ENCODE measurements around the gene PARP16.

Gene PARP16

GRCh38 chr15:65311760-65312159, 25.1 kb upstream of the PARP16 start:
- no peak for DNase-seq

- DNase-seq, result no peak
These were observed 23.9 kb upstream of the PARP16 start for GRCh38 chr15:65310431-65311137.

GRCh38 chr15:65309882-65310418, 23.3 kb upstream of the PARP16 start:
- DNase-seq, result no peak

GRCh38 chr15:65307978-65308377, 21.3 kb upstream of the PARP16 start:
- DNase-seq, result no peak

- no peak for DNase-seq
These were observed 19.9 kb upstream of the PARP16 start for GRCh38 chr15:65306551-65306950.

DNA sequence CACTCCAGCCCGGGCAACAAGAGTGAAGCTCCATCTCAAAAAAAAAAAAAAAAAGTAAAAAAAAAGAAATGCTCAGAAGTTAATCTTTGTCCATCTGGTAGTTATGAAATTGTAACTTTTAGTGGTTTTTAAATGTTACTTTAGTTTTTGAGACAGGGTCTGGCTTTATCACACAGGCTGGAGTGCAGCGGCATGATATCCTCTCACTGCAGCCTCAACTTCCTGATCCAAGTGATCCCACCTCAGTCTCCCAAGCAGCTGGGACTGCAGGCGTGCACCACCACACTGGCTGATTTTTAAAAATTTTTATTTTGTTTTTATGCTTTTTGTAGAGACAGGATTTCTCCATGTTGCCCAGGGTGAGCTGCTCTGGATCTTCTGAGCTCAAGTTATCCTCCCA, 19.1 kb upstream of the PARP16 start:
- DNase-seq, result no peak

GRCh38 chr15:65305150-65305758, 18.6 kb upstream of the PARP16 start:
- no peak for DNase-seq

DNA sequence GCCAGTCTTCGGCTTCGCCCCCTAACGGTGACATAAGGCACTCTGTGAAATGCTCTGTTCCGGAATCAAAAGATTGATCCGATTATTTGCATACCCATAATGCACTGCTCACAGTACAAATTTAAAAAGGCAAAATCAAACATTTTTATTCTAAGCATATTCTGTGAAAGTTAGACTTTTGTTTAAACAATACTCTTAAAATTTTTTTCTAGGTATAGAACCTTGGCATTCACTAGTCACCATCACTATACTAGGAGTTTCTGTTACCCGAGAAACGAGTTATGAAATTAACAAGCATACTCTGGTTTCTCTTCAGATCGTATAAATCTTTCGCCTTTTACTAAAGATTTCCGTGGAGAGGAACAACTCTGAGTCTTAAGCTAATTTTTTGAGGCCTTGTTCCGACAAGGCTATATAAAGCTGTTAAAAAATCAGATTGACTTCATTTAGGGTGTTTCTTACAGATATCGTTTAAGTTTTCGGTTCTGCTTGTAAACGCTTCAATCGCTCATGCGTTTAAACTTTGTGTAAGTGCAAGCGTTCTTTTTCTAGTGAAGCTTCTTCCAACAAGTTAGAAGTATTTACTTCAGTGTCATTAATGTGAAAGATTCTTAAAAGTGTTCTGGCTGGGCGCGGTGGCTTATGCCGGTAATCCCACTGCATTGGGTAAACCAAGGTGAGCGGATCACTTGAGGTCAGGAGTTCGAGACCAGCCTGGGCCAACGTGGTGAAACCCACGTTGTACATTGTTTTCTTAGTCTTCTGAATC, 17.9 kb upstream of the PARP16 start, which contains the start of gene RNU5B-1:
Gene RNU5B-1 (plus strand): TSS at position 297 of the 769 bp plus-strand sequence.
- DNase-seq, result peak; percentile 37 to 85

DNA sequence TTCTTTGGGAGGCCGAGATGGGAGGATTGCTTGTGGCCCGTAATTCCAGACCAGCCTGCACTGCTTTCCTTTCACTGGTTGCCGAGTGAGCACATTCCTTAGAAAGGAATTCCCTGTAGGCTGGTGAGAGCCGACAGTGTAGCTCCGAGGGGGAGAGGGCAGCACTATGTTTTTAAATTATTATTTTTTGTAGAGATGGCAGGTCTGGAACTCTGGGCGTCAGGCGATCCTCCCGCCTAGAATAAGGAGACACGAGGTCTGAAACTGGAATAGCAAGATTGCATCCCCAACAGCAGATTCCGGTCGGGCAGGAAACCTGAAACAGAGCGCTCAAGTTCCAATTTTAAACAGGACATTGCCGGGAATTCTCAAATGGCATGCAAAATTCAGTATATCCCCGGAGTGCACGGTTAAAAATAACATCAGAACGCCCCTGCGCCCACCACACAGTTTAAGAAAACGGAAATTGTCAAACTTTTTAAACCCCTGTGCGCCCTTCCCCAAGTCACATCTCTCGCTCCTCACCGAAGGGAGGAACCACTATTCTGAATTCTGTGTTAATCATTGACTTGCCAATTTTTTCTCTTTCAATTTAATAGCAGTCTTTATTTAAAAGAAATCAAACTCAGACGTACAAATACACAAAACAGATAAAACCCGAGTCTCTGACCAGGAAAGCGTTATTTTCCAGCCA, 17.2 kb upstream of the PARP16 start:
- no peak for DNase-seq

DNA sequence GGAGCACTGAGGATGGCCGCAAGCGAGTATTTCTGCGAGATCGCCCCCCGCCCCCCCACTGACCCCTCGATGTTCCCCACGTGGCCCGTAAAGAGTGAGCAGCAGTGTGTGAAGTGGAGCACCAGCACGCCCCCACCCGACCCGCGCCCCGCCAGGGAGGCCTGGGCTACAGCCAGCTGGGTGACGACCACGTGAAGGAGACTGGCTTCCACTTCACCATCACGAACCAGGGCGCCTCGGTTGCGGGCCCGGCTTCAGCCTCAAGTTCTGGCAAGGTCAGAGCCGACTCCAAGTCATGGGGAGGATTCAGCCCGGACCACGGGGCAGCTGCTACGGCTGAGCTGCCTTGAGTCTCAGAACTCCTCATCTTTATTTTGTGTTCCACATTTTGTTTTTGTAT, 15.4 kb upstream of the PARP16 start:
- no peak for DNase-seq

DNA sequence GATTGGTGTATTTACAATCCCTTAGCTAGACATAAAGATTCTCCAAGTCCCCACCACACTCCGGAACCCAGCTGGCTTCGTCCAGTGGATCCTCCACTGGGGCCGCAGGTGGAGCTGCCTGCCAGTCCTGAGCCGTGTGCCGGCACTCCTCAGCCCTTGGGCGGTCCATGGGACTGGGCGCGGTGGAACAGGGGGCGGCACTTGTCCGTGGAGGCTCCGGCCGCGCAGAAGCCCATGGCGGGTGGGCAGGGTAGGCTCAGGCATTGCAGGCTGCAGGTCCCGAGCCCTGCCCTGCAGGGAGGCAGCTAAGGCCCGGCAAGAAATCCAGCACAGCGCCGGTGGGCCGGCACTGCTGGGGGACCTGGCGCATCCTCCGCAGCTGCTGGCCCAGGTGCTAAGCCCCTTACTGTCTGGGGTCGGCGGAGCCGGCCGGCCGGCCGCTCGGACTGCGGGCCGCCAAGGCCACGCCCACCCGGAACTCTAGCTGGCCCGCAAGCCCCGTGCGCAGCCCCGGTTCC, 14.3 kb upstream of the PARP16 start:
- DNase-seq, result no peak

- DNase-seq, result no peak
These were observed 12.0 kb upstream of the PARP16 start for GRCh38 chr15:65298731-65299130.

DNA sequence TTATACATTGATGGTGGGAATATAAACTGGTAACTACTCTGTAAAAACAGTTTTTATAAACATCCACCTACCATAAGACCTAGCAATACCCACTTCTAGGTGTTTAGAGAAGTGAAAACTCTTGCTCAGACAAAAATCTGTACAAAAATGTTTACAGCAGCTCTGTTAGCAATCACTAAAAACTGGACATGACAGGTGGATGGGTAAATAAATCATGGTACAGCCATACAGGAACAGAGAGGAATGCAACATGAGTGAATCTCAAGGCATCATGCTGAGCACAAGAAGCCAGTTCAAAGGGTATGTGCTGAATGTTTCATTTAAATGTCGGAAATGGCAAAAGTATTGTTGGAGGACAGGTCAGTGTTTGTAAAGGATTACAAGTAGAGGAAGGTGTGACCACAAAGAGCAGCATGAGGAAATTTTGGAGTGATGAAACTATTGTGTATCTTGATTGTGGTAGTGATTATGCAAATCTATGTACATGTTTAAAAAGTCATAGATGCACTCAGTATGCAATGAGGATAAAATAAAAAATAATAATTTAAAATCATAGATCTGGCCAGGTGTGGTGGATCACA, 6.3 kb upstream of the PARP16 start:
- DNase-seq, result no peak

DNA sequence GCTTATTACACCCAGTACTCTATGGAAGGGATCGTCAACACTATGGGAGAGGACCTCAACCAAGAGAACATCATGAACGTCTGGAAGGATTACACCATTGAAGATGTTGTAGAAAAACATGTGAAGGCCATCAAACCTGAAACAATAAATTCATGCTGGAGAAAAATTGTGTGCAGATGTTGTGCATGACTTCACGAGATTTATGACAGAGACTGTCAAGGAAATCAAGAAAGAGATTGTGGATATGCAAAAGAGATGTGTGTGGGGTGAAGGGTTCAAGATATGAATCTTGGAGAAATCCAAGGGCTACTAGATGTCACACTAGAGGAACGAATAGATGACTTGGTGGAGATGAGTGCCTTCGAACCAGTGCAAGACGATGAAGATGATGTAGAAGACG, 3.5 kb upstream of the PARP16 start:
- DNase-seq, result no peak

GRCh38 chr15:65289261-65289854, 2.7 kb upstream of the PARP16 start:
- DNase-seq, result no peak

DNA sequence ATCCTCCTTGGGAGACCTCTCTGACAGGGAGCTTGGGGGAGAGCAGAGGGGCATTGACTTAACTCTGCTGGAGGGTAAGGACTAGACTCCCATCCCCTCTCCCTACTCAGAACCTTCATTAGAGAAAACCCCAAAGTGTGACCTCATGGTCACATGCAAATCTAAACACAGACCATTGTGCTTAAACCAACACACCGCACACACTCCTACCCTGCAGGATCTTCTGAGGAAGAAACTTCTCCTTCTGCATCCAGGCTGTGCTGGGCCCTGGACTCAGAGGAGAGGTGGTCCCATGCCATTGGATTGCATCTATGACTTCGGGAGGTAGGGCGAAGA, 805 bp upstream of the PARP16 start:
- no peak for DNase-seq

- DNase-seq, result no peak
These were observed 497 bp downstream of the PARP16 start for GRCh38 chr15:65286069-65286703.

DNA sequence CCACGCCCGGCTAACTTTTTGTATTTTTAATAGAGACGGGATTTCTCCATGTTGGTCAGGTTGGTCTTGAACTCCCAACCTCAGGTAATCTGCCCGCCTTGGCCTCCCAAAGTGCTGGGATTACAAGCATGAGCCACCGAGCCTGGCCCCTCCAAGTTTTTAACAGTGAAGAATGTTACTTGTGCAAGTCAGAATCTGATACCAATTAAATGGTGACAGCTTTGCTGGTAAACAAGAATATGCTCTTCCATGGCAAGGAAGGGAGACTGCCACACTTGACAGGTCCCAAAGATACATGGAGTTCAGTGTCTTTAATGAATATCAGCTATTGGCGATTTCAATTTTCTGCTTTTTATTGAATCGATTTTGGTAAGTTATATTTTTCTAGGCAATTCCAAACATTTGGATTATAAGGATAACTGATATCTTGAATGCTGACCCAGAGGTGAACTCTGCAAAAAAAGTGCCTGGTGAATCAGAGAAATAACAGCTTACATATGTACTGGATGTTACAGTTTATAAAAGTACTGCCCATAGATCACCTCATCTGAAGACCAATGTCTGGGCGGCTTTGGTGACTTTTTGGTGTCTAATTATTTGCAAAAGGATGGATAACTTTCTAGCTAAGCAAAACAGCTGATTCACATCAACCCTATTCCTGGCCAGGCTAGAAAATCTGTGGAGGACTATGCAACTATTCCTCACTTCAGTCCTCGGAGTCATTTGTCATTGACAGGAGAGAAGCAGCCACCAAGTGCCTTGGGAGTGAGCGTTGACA, 1.2 kb downstream of the PARP16 start:
- DNase-seq, result no peak

GRCh38 chr15:65278480-65278879, 8.2 kb downstream of the PARP16 start:
- DNase-seq, result no peak

DNA sequence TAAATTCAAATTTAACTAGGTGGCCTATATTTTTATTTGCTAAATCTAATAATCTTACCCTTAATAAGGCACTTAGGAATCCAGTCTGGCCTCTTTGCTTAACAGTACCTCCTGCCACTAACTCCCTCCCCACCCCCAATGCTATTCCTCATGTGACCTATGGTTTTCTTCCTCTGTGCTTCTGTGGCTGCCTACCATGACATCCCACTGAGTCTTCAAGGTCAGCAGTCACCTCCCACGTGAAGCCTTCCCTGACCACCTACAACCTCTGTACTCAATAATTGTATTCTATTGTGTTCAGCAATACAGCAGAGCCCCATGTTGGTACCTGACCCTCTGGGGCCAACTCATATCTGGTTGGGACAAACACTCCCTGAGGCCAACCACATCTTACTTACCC, 9.7 kb downstream of the PARP16 start:
- DNase-seq, result no peak

GRCh38 chr15:65275728-65276126, 11.0 kb downstream of the PARP16 start:
- DNase-seq, result no peak

Measured in cerebellar nuclear complex (tissue), 1 donor.